Lower lobe of right lung (tissue), 2 donors: Measurements from ENCODE around the gene CD300A. TPM values are rescaled to one million over a fixed set of nuclear protein-coding genes. Genes with fewer than 3 reads are reported as not detected.

Experiments
- ATAC-seq, 2 donors: fragments of 200-7000 bp; cut with Tn5 transposase; one replicate each; pipeline ENCODE4 v1.9.1; 2020 to 2022; ENCODE audit warnings: mild to moderate bottlenecking in 2 of 2, moderate library complexity in 2 of 2
- DNase-seq: peaks from one replicate; pipeline ENCODE4 v3.0.0-alpha.2; 2020
- H3K27ac ChIP-seq: fragments of 200-600 bp; one replicate; pipeline ENCODE4 v1.8.0; 2022
- H3K27me3 ChIP-seq: fragments of 200-600 bp; one replicate; pipeline ENCODE4 v1.8.0; 2022; ENCODE audit warnings: low read depth
- H3K36me3 ChIP-seq: fragments of 200-600 bp; one replicate; pipeline ENCODE4 v1.8.0; 2022; ENCODE audit warnings: mild to moderate bottlenecking
- H3K4me1 ChIP-seq: fragments of 200-600 bp; one replicate; pipeline ENCODE4 v1.8.0; 2022
- H3K4me3 ChIP-seq: fragments of 200-600 bp; one replicate; pipeline ENCODE4 v1.8.0; 2022; ENCODE audit warnings: mild to moderate bottlenecking
- H3K9me3 ChIP-seq: fragments of 200-600 bp; one replicate; pipeline ENCODE4 v1.8.0; 2022
- CTCF ChIP-seq: fragments of 200-600 bp; IDR thresholded peaks from one replicate; pipeline ENCODE4 v1.8.0; 2022; ENCODE audit warnings: antibody characterized with exemption, mild to moderate bottlenecking
- intact Hi-C: fragments of 100-400 bp; cut with DNase I; formaldehyde crosslinking; loops from one replicate; pipeline ENCODE4 v1.11.0; 2022
- total RNA-seq: library from RNA; stranded (reverse); fragmentation: NEBNext Ultra II Directional; extraction: Animal tissue kit (Norgen Biotek cat#: 25700); gene quantifications from one replicate; pipeline ENCODE4 v1.2.1, GENCODE V29; 2021
- donor health status: DM: no; HTN: yes; CAD: no; lungs with severe emphysema.

Gene CD300A
- total RNA-seq, 1 donor from 2014 or later, result 27.8 TPM

GRCh38 chr17:74464730-74465377, 1.6 kb upstream of the CD300A start:
- H3K4me1 ChIP-seq, result peaks cover 19% of the 10 kb centered on the region
- no peaks in the 10 kb centered on the region for H3K36me3 ChIP-seq
- TF ChIP-seq CTCF, result no peak
- H3K9me3 ChIP-seq, result no peaks in the 10 kb centered on the region
- ATAC-seq (no peak), DNase-seq (no peak)
- H3K4me3 ChIP-seq, result no peak overlapping the region
- H3K27ac ChIP-seq, result peak overlapping the region; percentile 66
- intact Hi-C loops, result no loop called here
- H3K27me3 ChIP-seq, result peaks cover 23% of the 10 kb centered on the region

- peaks cover 19% of the 10 kb centered on the region for H3K4me1 ChIP-seq
- H3K4me3 ChIP-seq, result peak overlapping the region; percentile 56
- DNase-seq, result no peak
- ATAC-seq, result no peak
- no peaks in the 10 kb centered on the region for H3K9me3 ChIP-seq
- H3K36me3 ChIP-seq, result no peaks in the 10 kb centered on the region
- peak overlapping the region; percentile 79 for H3K27ac ChIP-seq
- peaks cover 25% of the 10 kb centered on the region for H3K27me3 ChIP-seq
- intact Hi-C loops, result no loop called here
- no peak for TF ChIP-seq CTCF
These were observed 890 bp upstream of the CD300A start for GRCh38 chr17:74465378-74466110.

GRCh38 chr17:74466828-74467184, 372 bp downstream of the CD300A start:
- no peak for TF ChIP-seq CTCF
- H3K9me3 ChIP-seq, result no peaks in the 10 kb centered on the region
- peak overlapping the region; percentile 56 for H3K4me3 ChIP-seq
- no peak for DNase-seq
- peak overlapping the region; percentile 79 for H3K27ac ChIP-seq
- intact Hi-C loops, result no loop called here
- peaks cover 19% of the 10 kb centered on the region for H3K4me1 ChIP-seq
- peak; percentile 5 to 9 for ATAC-seq
- H3K36me3 ChIP-seq, result no peaks in the 10 kb centered on the region
- peaks cover 30% of the 10 kb centered on the region for H3K27me3 ChIP-seq

GRCh38 chr17:74467221-74467951, 952 bp downstream of the CD300A start:
- H3K27me3 ChIP-seq, result peaks cover 30% of the 10 kb centered on the region
- H3K27ac ChIP-seq, result peak overlapping the region; percentile 73
- peaks cover 14% of the 10 kb centered on the region for H3K4me1 ChIP-seq
- DNase-seq, result no peak
- no peak for TF ChIP-seq CTCF
- H3K36me3 ChIP-seq, result no peaks in the 10 kb centered on the region
- H3K4me3 ChIP-seq, result peak overlapping the region; percentile 56
- peak; percentile 35 to 36 for ATAC-seq
- intact Hi-C loops, result no loop called here
- no peaks in the 10 kb centered on the region for H3K9me3 ChIP-seq

GRCh38 chr17:74471341-74471740, 4.9 kb downstream of the CD300A start:
- Histone ChIP-seq H3K4me3 (no peak overlapping the region), H3K36me3 (no peaks in the 10 kb centered on the region), H3K27ac (no peak overlapping the region), H3K9me3 (no peaks in the 10 kb centered on the region), H3K27me3 (peaks cover 25% of the 10 kb centered on the region), H3K4me1 (peaks cover 4% of the 10 kb centered on the region)
- ATAC-seq, result no peak
- no peak for DNase-seq
- intact Hi-C loops, result no loop called here
- TF ChIP-seq CTCF, result no peak
